Thymus (tissue), 11 donors: ENCODE results near the gene OPTN. TPM values are rescaled to one million over a fixed set of nuclear protein-coding genes. Genes with fewer than 3 reads are reported as not detected.
A peak's percentile ranks its signal among the peaks of the same experiment; 100 is the strongest.

Experiments
- DNase-seq, 9 donors: peaks; one replicate each; pipeline ENCODE4 v3.0.0-alpha.2; 2013; ENCODE audit warnings: low spot score in 9 of 9, low read depth in 6 of 9, missing footprints in 1 of 9
- H3K27ac ChIP-seq, 2 donors: one replicate each; pipeline ENCODE4 v1.5.1; 2013; ENCODE audit warnings: control low read depth in 1 of 2, low read depth in 1 of 2, low read length in 1 of 2, mild to moderate bottlenecking in 1 of 2, moderate library complexity in 1 of 2
- H3K27me3 ChIP-seq, 2 donors: one replicate each; pipeline ENCODE4 v1.5.1; 2013; ENCODE audit warnings: low read length in 1 of 2; ENCODE audit not compliant: control insufficient read depth in 2 of 2, insufficient read depth in 1 of 2
- H3K36me3 ChIP-seq, 2 donors: one replicate each; pipeline ENCODE4 v1.5.1; 2013; ENCODE audit warnings: low read length in 1 of 2, mild to moderate bottlenecking in 1 of 2, moderate library complexity in 1 of 2; ENCODE audit not compliant: control insufficient read depth in 2 of 2, insufficient read depth in 2 of 2
- H3K4me1 ChIP-seq, 2 donors: one replicate each; pipeline ENCODE4 v1.5.1; 2013; ENCODE audit warnings: low read length in 2 of 2; ENCODE audit not compliant: control insufficient read depth in 2 of 2, insufficient read depth in 2 of 2
- H3K4me3 ChIP-seq, 2 donors: one replicate each; pipeline ENCODE4 v1.5.1; 2013; ENCODE audit warnings: low read length in 2 of 2, control low read depth in 1 of 2, mild to moderate bottlenecking in 1 of 2
- H3K9me3 ChIP-seq, 2 donors: one replicate each; pipeline ENCODE4 v1.5.1; 2013; ENCODE audit warnings: low read length in 1 of 2, mild to moderate bottlenecking in 1 of 2; ENCODE audit not compliant: control insufficient read depth in 2 of 2, insufficient read depth in 1 of 2
- WGBS: extraction: QIAGEN DNeasy Blood & Tissue Kit; methylation state at CpG from one replicate; pipeline ENCODE4 v1.1.7; 2013; 5-methylcytosine and 5-hydroxymethylcytosine counted together
- polyA plus RNA-seq: library from polyadenylated mRNA; stranded (reverse); fragments of 200-250 nt; gene quantifications from one replicate; pipeline ENCODE4 v1.2.3, GENCODE V29; 2013
- total RNA-seq: library from RNA; stranded (reverse); fragments of 120-200 nt; gene quantifications from one replicate; pipeline ENCODE4 v1.2.4, GENCODE V29; 2013
- donor health status: healthy.

The OPTN gene
- total and polyA plus RNA-seq, 2 donors: 23.6 to 50.8 TPM

- Histone ChIP-seq H3K27me3 (peaks cover 0 to 11% of the 10 kb centered on the region in 2 donors), H3K4me3 (no peak overlapping the region), H3K36me3 (no peaks in the 10 kb centered on the region), H3K9me3 (no peaks in the 10 kb centered on the region), H3K27ac (no peak overlapping the region), H3K4me1 (peaks cover 3 to 24% of the 10 kb centered on the region in 2 donors)
- WGBS: 98% methylated on average over 2 of the region's 2 CpGs
- no peak for DNase-seq
Measured at GRCh38 chr10:13095929-13096328, 4.0 kb upstream of the OPTN start.

- Histone ChIP-seq H3K9me3 (no peaks in the 10 kb centered on the region), H3K27ac (peak overlapping the region; percentile 61 to 65), H3K4me3 (peak overlapping the region; percentile 56 to 63), H3K36me3 (no peaks in the 10 kb centered on the region), H3K4me1 (peaks cover 5 to 22% of the 10 kb centered on the region in 2 donors), H3K27me3 (peaks cover 0 to 12% of the 10 kb centered on the region in 2 donors)
- 3% methylated on average over 14 of the region's 14 CpGs for WGBS
- peak in 5 of 9 donors; percentile 19 to 59 (median 33) for DNase-seq
Measured at GRCh38 chr10:13099144-13099665, 758 bp upstream of the OPTN start.

DNA sequence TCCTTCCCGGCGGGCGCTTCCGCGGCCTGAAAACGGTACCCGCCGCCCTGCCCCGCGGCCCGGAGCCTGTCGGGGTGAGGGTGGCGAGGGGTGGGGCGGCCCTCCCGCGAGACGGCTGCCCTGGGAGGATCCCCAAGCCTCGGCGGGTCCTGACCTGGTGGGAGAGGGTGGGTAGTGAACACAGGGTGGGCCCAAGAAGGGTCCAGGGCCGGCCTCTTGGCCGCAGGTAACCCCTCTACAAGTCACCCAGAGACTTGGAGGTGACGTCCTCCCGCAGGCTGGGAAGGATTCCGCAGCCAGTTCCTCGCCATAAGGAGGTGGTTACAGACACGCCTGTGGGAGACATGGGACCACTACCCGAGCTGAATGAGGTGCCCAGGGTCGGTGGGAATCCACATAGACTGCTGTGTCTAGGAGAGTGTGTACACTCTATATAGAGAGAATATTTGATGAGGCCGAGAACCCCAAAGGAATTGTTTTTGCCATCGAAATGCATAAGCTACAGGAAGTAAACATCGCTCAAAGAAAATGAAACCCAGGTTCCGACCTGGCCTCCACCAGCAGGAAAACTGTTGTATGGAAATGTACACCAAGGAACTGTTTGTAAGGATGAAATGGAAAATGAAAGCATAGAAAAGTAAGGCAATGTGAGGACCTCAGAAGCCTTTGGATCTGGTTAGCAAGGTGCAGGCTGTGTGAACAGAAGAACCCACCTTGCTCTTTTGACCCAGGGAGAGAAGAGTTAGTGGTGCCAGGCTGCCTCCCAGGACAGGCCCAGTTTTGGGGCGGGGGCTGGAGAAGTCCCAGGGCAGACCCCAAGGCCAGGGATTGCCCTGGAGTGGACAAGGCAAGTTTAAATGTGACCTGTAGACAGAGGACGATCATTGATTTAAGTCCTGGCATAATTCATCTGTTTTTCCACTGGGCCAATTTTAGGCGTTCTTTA lies 659 bp downstream of the OPTN start:
- Histone ChIP-seq H3K4me3 (peak overlapping the region; percentile 56 to 63), H3K9me3 (no peaks in the 10 kb centered on the region), H3K4me1 (peaks cover 5 to 22% of the 10 kb centered on the region in 2 donors), H3K36me3 (no peaks in the 10 kb centered on the region), H3K27ac (peak overlapping the region; percentile 62 to 89), H3K27me3 (peaks cover 0 to 12% of the 10 kb centered on the region in 2 donors)
- peak in 2 of 9 donors; percentile 7 to 23 for DNase-seq
- 9% methylated on average over 35 of the region's 35 CpGs for WGBS

DNA sequence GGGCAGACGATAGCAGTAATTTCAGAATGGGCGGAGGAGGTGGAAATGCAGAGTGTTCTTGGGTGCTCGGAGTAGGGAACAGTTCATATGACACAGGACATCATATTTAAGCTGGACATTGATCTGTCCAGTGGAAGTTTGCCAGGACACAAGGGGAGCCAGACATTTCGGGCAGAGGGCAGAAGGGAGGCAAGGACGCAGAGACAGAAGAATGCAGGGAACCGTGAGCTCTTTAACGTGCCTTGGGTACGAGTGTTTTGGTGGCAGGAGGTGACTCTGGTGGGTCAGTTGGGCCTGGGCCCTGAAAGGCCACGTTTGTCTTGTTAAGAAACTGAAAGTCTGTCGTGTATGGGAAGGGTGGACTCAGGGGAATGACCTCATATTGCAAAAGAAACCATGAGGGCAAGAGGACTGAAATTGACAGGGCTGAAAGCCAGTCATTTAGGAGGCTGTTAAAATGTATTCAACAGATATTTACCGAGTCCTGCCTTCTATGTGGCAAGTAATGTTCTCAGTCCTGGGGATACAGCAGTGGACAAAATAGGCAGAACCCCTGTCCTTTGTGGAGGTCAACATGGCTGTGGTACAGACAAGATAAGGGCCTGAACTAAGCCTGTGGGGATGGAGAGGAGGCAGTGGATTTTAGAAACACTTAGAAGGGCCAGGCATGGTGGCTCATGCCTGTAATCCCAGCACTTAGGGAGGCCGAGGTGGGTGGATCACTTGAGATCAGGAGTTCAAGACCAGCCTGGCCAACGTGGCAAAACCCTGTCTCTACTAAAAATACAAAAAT lies 2.2 kb downstream of the OPTN start:
- Histone ChIP-seq H3K4me3 (no peak overlapping the region), H3K27ac (no peak overlapping the region), H3K4me1 (peaks cover 5 to 16% of the 10 kb centered on the region in 2 donors)

GRCh38 chr10:13103554-13103953 lies 3.6 kb downstream of the OPTN start:
- Histone ChIP-seq H3K4me3 (no peak overlapping the region), H3K27me3 (peaks cover 0 to 6% of the 10 kb centered on the region in 2 donors), H3K27ac (no peak overlapping the region), H3K9me3 (no peaks in the 10 kb centered on the region), H3K4me1 (peaks cover 10 to 19% of the 10 kb centered on the region in 2 donors), H3K36me3 (no peaks in the 10 kb centered on the region)
- no peak for DNase-seq
- WGBS: 98% methylated on average over 2 of the region's 2 CpGs

More for the DNA sequence above, 2.2 kb downstream of the OPTN start:
- Histone ChIP-seq H3K36me3 (no peaks in the 10 kb centered on the region), H3K27me3 (peaks cover 0 to 12% of the 10 kb centered on the region in 2 donors), H3K9me3 (no peaks in the 10 kb centered on the region)
- WGBS: 91% methylated on average over 13 of the region's 13 CpGs
- DNase-seq: no peak

- H3K27me3 ChIP-seq: peaks cover 0 to 6% of the 10 kb centered on the region in 2 donors
- peaks cover 10 to 15% of the 10 kb centered on the region in 2 donors for H3K4me1 ChIP-seq
- H3K36me3 ChIP-seq: peaks cover 2 to 6% of the 10 kb centered on the region in 2 donors
- no peaks in the 10 kb centered on the region for H3K9me3 ChIP-seq
- no peak overlapping the region for H3K27ac ChIP-seq
- H3K4me3 ChIP-seq: no peak overlapping the region
- DNase-seq: no peak
- 97% methylated on average over 14 of the region's 14 CpGs for WGBS
Measured at GRCh38 chr10:13104697-13105096, 4.7 kb downstream of the OPTN start.

DNA sequence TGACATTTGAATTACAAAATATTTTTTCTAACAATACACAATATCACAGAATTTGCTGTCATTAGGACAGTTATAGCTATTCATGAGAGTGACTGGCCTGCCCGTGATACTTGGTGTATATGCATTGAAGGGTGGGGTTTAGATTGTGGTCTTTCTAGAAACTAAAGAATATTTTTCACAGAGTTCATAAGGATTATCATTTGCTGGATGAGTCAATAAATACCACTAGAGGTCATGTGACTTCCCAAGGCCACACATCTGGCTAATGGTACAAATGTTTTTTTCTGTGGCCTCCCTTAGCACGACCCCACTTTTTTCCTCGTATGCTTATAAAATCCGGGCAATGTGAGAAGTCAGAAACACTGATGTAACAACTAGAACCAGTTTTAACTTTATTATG lies 5.2 kb downstream of the OPTN start:
- H3K9me3 ChIP-seq: no peaks in the 10 kb centered on the region
- peaks cover 5 to 9% of the 10 kb centered on the region in 2 donors for H3K36me3 ChIP-seq
- peaks cover 0 to 6% of the 10 kb centered on the region in 2 donors for H3K27me3 ChIP-seq
- H3K27ac ChIP-seq: no peak overlapping the region
- H3K4me3 ChIP-seq: no peak overlapping the region
- H3K4me1 ChIP-seq: peaks cover 10 to 14% of the 10 kb centered on the region in 2 donors
- WGBS: 97% methylated on average over 4 of the region's 4 CpGs
- no peak for DNase-seq

DNA sequence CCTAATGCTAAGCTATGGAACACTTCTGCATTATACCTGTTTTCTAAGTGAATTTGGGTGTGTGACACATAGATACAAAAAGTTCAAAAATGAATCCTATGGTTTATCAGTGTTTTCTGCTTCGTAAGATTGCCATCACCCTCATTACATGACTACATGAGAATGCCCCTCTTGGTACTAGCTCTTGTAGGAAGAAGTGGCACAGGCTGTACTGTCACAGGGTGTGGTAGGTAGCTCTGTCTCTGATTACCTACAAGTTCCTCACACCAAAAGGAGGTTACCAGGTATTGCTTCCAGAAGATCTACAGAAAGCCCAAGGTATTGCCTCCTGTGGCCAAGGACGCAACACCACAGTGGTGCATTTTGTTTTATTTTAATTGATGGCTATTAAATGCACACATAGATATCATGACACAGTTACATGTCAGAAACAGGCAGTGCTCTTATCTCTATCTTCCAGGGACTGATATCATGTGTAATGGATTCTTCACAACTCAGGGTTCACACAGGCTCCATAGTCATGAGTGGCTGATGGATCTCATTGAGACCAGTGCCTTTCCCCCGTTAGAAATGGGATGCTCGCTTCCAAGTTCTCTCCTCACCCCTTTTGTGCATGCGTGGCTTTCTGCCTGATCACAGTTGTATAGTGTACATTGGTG lies 6.6 kb downstream of the OPTN start:
- Histone ChIP-seq H3K27me3 (no peaks in the 10 kb centered on the region), H3K4me3 (no peak overlapping the region), H3K36me3 (peaks cover 6 to 9% of the 10 kb centered on the region in 2 donors), H3K9me3 (no peaks in the 10 kb centered on the region), H3K27ac (no peak overlapping the region), H3K4me1 (peaks cover 5 to 9% of the 10 kb centered on the region in 2 donors)
- WGBS: 97% methylated on average over 5 of the region's 5 CpGs
- DNase-seq: no peak
